Esophagus muscularis mucosa (tissue), 3 donors: ENCODE measurements around the gene PSMB3.

ENCODE experiments used
- POLR2A ChIP-seq: fragments of 450-650 bp; IDR thresholded peaks from one replicate; pipeline ENCODE4 v1.6.1; 2017; ENCODE audit warnings: antibody characterized with exemption, moderate library complexity, mild to moderate bottlenecking, low read depth
- POLR2AphosphoS5 ChIP-seq, 2 donors: sonication (generic); formaldehyde crosslinking; IDR thresholded peaks; one replicate each; pipeline ENCODE4 v1.6.1; 2017; ENCODE audit warnings: antibody characterized with exemption in 2 of 2
- TF ChIP-seq, protein P1 (sequence below), 3 experiments: fragments of 200-600 bp in 2 of 3; fragments of 450-650 bp in 1 of 3; sonication (generic) in 2 of 3; IDR thresholded peaks; one replicate each; pipeline ENCODE4 v1.5.1; 2017 to 2019; ENCODE audit warnings: antibody characterized with exemption in 3 of 3, mild to moderate bottlenecking in 2 of 3, moderate library complexity in 1 of 3

DNA sequence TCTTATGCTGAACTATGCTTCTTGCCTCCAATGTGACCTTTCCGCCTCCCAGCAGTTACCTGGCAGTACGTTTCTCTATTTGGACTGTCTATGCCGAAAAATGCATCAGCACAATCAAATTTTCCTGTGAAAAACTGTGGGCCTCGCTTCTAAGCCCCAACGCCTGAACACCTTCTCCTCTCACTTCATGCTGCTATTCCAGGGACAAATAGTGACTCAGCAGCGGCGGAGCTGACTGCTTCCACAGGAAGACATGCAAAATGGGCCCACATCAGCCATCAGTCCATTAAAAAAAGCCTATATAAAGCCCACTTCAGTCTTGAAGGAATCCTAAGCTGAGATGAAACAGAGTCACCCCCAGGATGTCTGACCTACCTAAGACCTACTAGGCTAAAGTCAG, 57.3 kb downstream of the PSMB3 start:
- TF ChIP-seq, protein P1, sequence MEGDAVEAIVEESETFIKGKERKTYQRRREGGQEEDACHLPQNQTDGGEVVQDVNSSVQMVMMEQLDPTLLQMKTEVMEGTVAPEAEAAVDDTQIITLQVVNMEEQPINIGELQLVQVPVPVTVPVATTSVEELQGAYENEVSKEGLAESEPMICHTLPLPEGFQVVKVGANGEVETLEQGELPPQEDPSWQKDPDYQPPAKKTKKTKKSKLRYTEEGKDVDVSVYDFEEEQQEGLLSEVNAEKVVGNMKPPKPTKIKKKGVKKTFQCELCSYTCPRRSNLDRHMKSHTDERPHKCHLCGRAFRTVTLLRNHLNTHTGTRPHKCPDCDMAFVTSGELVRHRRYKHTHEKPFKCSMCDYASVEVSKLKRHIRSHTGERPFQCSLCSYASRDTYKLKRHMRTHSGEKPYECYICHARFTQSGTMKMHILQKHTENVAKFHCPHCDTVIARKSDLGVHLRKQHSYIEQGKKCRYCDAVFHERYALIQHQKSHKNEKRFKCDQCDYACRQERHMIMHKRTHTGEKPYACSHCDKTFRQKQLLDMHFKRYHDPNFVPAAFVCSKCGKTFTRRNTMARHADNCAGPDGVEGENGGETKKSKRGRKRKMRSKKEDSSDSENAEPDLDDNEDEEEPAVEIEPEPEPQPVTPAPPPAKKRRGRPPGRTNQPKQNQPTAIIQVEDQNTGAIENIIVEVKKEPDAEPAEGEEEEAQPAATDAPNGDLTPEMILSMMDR (IDR thresholded peaks at IDR 0.05): no peak
- TF ChIP-seq POLR2A (no peak), POLR2AphosphoS5 (IDR thresholded peaks at IDR 0.05) (no peak)
